HepG2 (cell line): ENCODE measurements around the gene SNAP29. TPM values are rescaled to one million over a fixed set of nuclear protein-coding genes. Genes with fewer than 3 reads are reported as not detected.

ENCODE experiments used
- KDM5B ChIP-seq: sonication (generic); formaldehyde crosslinking; IDR thresholded peaks from 2 replicates; pipeline ENCODE4 v1.4.0; 2020; ENCODE audit warnings: missing genetic modification reagents, mild to moderate bottlenecking, borderline replicate concordance
- MBD4 ChIP-seq: IDR thresholded peaks from 2 replicates; pipeline ENCODE4 v1.6.1; 2012; ENCODE audit warnings: low read length, inconsistent platforms, borderline replicate concordance
- NFE2L2 ChIP-seq: fragments of 150-350 bp; IDR thresholded peaks from 2 replicates; pipeline ENCODE4 v1.6.1; 2014; ENCODE audit warnings: low read length
- RFX5 ChIP-seq: IDR thresholded peaks from 2 replicates; pipeline ENCODE4 v1.6.1; 2011; ENCODE audit warnings: low read depth, low read length, improper control_type of control experiment
- SMAD3 ChIP-seq: sonication (generic); formaldehyde crosslinking; IDR thresholded peaks from 2 replicates; pipeline ENCODE4 v1.4.0; 2020; ENCODE audit warnings: missing genetic modification reagents
- STAG1 ChIP-seq: sonication (generic); formaldehyde crosslinking; IDR thresholded peaks from 2 replicates; pipeline ENCODE4 v1.4.0; 2020; ENCODE audit warnings: missing genetic modification reagents
- YEATS4 ChIP-seq: sonication (generic); formaldehyde crosslinking; IDR thresholded peaks from 2 replicates; pipeline ENCODE4 v1.4.0; 2020; ENCODE audit warnings: missing genetic modification reagents, borderline replicate concordance
- ZBTB3 ChIP-seq: sonication (generic); formaldehyde crosslinking; IDR thresholded peaks from 2 replicates; pipeline ENCODE4 v1.4.0; 2020; ENCODE audit warnings: low read depth, mild to moderate bottlenecking, moderate library complexity, missing genetic modification reagents, borderline replicate concordance
- ZFP82 ChIP-seq: sonication (generic); formaldehyde crosslinking; IDR thresholded peaks from 2 replicates; pipeline ENCODE4 v1.5.1; 2020; ENCODE audit warnings: mild to moderate bottlenecking, missing genetic modification reagents, borderline replicate concordance
- polyA plus RNA-seq, 8 experiments: library from polyadenylated mRNA; depleted of rRNA in 3 of 8; stranded (reverse) in 7 of 8; unstranded in 1 of 8; fragments of >200 nt; fragmentation: Illumina TruSeq in 4 of 8; extraction: Trizol in 4 of 8; gene quantifications; 2 replicates each; pipeline versions ENCODE4 v1.2.1 to v1.2.3, GENCODE V29; 2011 to 2016; ENCODE audit warnings: low read depth in 4 of 8, missing spikeins in 1 of 8, mixed read lengths in 1 of 8; ENCODE audit not compliant: insufficient read depth in 1 of 8
- total RNA-seq, 5 experiments: library from RNA; depleted of rRNA; stranded (reverse); fragments of >200 nt; fragmentation: Illumina TruSeq; extraction: Trizol; gene quantifications; 2 replicates each; pipeline ENCODE4 v1.2.3, GENCODE V29; 2016; ENCODE audit warnings: low read depth in 1 of 5
- TF ChIP-seq, protein P1 (sequence below): sonication (generic); formaldehyde crosslinking; IDR thresholded peaks from 2 replicates; pipeline ENCODE4 v1.5.0; 2020; ENCODE audit warnings: missing genetic modification reagents
- TF ChIP-seq, protein P2 (sequence below): sonication (generic); formaldehyde crosslinking; IDR thresholded peaks from 2 replicates; pipeline ENCODE4 v1.4.0; 2020; ENCODE audit warnings: mild to moderate bottlenecking, missing genetic modification reagents
- TF ChIP-seq, protein P3 (sequence below): sonication (generic); formaldehyde crosslinking; IDR thresholded peaks from 2 replicates; pipeline ENCODE4 v1.4.0; 2020; ENCODE audit warnings: missing genetic modification reagents, borderline replicate concordance
- TF ChIP-seq, protein P4 (sequence below): sonication (generic); formaldehyde crosslinking; IDR thresholded peaks from 2 replicates; pipeline ENCODE4 v1.4.0; 2020; ENCODE audit warnings: missing genetic modification reagents
- TF ChIP-seq, protein P5 (sequence below): sonication (generic); formaldehyde crosslinking; IDR thresholded peaks from 2 replicates; pipeline ENCODE4 v1.4.0; 2020; ENCODE audit warnings: missing genetic modification reagents, mild to moderate bottlenecking, borderline replicate concordance
- TF ChIP-seq, protein P6 (sequence below): IDR thresholded peaks from 2 replicates; pipeline ENCODE4 v1.4.0; 2020; ENCODE audit warnings: mild to moderate bottlenecking, missing genetic modification reagents

SNAP29 gene
- total and polyA plus RNA-seq, 2 of the 13 experiments (the other 11 are each of a cell fraction or from before 2014, with no cell fraction given): 12.3 to 30.7 TPM

DNA sequence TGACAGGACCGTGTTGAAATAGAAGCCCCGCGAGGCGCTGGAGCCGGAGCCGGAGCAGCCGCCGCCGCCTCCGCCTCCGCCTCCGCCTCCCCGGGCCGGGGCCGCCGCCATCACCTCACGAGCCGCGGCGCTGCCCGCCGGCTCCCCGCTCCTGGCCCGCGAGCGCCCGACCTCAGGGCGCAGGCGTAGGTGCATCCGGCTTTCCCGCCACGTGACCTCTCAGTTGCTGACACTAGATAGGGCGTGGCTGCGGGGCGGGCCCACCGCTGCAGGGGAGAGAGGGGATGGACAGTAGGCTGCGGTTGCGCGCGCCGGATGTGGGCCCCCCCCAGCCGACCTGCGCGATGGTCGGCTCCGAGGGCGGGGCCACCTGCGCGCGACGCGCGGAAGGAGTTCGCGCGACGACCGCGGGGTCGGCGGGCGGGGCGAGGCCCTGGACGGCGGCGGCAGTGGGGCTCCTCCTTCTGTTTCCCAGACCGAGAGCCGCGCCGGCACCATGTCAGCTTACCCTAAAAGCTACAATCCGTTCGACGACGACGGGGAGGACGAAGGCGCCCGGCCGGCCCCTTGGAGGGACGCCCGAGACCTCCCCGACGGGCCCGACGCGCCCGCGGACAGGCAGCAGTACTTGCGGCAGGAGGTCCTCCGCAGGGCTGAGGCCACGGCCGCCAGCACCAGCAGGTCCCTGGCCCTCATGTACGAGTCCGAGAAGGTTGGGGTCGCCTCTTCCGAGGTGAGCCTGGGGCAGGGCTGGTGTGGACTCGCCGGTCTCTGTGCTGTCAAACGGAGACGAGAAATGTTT lies at the start of gene SNAP29, which contains the start of gene PI4KA (continued):
- TF ChIP-seq, protein P1, sequence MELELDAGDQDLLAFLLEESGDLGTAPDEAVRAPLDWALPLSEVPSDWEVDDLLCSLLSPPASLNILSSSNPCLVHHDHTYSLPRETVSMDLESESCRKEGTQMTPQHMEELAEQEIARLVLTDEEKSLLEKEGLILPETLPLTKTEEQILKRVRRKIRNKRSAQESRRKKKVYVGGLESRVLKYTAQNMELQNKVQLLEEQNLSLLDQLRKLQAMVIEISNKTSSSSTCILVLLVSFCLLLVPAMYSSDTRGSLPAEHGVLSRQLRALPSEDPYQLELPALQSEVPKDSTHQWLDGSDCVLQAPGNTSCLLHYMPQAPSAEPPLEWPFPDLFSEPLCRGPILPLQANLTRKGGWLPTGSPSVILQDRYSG (CRISPR knock-in tag): no peak
- TF ChIP-seq STAG1 (CRISPR knock-in tag): no peak
- TF ChIP-seq, protein P2, sequence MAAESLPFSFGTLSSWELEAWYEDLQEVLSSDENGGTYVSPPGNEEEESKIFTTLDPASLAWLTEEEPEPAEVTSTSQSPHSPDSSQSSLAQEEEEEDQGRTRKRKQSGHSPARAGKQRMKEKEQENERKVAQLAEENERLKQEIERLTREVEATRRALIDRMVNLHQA: no peak
- TF ChIP-seq, protein P3, sequence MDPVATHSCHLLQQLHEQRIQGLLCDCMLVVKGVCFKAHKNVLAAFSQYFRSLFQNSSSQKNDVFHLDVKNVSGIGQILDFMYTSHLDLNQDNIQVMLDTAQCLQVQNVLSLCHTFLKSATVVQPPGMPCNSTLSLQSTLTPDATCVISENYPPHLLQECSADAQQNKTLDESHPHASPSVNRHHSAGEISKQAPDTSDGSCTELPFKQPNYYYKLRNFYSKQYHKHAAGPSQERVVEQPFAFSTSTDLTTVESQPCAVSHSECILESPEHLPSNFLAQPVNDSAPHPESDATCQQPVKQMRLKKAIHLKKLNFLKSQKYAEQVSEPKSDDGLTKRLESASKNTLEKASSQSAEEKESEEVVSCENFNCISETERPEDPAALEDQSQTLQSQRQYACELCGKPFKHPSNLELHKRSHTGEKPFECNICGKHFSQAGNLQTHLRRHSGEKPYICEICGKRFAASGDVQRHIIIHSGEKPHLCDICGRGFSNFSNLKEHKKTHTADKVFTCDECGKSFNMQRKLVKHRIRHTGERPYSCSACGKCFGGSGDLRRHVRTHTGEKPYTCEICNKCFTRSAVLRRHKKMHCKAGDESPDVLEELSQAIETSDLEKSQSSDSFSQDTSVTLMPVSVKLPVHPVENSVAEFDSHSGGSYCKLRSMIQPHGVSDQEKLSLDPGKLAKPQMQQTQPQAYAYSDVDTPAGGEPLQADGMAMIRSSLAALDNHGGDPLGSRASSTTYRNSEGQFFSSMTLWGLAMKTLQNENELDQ (CRISPR knock-in tag): no peak
- TF ChIP-seq, protein P4, sequence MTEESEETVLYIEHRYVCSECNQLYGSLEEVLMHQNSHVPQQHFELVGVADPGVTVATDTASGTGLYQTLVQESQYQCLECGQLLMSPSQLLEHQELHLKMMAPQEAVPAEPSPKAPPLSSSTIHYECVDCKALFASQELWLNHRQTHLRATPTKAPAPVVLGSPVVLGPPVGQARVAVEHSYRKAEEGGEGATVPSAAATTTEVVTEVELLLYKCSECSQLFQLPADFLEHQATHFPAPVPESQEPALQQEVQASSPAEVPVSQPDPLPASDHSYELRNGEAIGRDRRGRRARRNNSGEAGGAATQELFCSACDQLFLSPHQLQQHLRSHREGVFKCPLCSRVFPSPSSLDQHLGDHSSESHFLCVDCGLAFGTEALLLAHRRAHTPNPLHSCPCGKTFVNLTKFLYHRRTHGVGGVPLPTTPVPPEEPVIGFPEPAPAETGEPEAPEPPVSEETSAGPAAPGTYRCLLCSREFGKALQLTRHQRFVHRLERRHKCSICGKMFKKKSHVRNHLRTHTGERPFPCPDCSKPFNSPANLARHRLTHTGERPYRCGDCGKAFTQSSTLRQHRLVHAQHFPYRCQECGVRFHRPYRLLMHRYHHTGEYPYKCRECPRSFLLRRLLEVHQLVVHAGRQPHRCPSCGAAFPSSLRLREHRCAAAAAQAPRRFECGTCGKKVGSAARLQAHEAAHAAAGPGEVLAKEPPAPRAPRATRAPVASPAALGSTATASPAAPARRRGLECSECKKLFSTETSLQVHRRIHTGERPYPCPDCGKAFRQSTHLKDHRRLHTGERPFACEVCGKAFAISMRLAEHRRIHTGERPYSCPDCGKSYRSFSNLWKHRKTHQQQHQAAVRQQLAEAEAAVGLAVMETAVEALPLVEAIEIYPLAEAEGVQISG: peak; percentile 61; the same call in 1 of the 2 replicates
- TF ChIP-seq ZFP82 (CRISPR knock-in tag): no peak; the same call in 1 of the 2 replicates
- TF ChIP-seq, protein P5, sequence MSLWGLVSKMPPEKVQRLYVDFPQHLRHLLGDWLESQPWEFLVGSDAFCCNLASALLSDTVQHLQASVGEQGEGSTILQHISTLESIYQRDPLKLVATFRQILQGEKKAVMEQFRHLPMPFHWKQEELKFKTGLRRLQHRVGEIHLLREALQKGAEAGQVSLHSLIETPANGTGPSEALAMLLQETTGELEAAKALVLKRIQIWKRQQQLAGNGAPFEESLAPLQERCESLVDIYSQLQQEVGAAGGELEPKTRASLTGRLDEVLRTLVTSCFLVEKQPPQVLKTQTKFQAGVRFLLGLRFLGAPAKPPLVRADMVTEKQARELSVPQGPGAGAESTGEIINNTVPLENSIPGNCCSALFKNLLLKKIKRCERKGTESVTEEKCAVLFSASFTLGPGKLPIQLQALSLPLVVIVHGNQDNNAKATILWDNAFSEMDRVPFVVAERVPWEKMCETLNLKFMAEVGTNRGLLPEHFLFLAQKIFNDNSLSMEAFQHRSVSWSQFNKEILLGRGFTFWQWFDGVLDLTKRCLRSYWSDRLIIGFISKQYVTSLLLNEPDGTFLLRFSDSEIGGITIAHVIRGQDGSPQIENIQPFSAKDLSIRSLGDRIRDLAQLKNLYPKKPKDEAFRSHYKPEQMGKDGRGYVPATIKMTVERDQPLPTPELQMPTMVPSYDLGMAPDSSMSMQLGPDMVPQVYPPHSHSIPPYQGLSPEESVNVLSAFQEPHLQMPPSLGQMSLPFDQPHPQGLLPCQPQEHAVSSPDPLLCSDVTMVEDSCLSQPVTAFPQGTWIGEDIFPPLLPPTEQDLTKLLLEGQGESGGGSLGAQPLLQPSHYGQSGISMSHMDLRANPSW (CRISPR knock-in tag): no peak
- peak; percentile 34; the same call in 1 of the 2 replicates for TF ChIP-seq RFX5
- TF ChIP-seq ZBTB3: no peak
- TF ChIP-seq NFE2L2: no peak
- TF ChIP-seq SMAD3: no peak
- TF ChIP-seq, protein P6, sequence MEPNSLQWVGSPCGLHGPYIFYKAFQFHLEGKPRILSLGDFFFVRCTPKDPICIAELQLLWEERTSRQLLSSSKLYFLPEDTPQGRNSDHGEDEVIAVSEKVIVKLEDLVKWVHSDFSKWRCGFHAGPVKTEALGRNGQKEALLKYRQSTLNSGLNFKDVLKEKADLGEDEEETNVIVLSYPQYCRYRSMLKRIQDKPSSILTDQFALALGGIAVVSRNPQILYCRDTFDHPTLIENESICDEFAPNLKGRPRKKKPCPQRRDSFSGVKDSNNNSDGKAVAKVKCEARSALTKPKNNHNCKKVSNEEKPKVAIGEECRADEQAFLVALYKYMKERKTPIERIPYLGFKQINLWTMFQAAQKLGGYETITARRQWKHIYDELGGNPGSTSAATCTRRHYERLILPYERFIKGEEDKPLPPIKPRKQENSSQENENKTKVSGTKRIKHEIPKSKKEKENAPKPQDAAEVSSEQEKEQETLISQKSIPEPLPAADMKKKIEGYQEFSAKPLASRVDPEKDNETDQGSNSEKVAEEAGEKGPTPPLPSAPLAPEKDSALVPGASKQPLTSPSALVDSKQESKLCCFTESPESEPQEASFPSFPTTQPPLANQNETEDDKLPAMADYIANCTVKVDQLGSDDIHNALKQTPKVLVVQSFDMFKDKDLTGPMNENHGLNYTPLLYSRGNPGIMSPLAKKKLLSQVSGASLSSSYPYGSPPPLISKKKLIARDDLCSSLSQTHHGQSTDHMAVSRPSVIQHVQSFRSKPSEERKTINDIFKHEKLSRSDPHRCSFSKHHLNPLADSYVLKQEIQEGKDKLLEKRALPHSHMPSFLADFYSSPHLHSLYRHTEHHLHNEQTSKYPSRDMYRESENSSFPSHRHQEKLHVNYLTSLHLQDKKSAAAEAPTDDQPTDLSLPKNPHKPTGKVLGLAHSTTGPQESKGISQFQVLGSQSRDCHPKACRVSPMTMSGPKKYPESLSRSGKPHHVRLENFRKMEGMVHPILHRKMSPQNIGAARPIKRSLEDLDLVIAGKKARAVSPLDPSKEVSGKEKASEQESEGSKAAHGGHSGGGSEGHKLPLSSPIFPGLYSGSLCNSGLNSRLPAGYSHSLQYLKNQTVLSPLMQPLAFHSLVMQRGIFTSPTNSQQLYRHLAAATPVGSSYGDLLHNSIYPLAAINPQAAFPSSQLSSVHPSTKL (CRISPR knock-in tag): no peak; the same call in 1 of the 2 replicates
- no peak for TF ChIP-seq KDM5B
- no peak for TF ChIP-seq MBD4
- peak; percentile 79 for TF ChIP-seq YEATS4 (CRISPR knock-in tag)
